ENCODE results near the gene COL21A1. TPM values are rescaled to one million over a fixed set of nuclear protein-coding genes. Genes with fewer than 3 reads are reported as not detected.

COL21A1 gene
- total and polyA plus RNA-seq, 4 donors, result 1.6 to 105 (median 6.3) TPM

- Histone ChIP-seq H3K36me3 (ENCODE audit: control insufficient read depth in 4 of 4, insufficient read depth in 4 of 4, low read length in 4 of 4) (no peaks in the 10 kb centered on the region), H3K4me1 (ENCODE audit: control insufficient read depth in 5 of 5, insufficient read depth in 5 of 5, low read length in 5 of 5) (peaks cover 0 to 5% (median 0%) of the 10 kb centered on the region in 5 donors), H3K9me3 (ENCODE audit: control insufficient read depth in 4 of 4, insufficient read depth in 3 of 4, low read length in 3 of 4) (no peaks in the 10 kb centered on the region), H3K4me3 (no peak overlapping the region), H3K27me3 (ENCODE audit: control insufficient read depth in 3 of 3, insufficient read depth in 3 of 3, low read length in 2 of 3) (no peaks in the 10 kb centered on the region), H3K9ac (ENCODE audit: insufficient read depth in 1 of 2, low read length in 2 of 2) (no peak overlapping the region), H3K27ac (ENCODE audit: low read depth in 1 of 2, low read length in 1 of 2) (no peak overlapping the region)
- WGBS, 2 donors, result 78 to 85% methylated on average over 2 of the region's 2 CpGs
- no peak for TF ChIP-seq CTCF (IDR thresholded peaks at IDR 0.05; ENCODE audit: control extremely low read depth, extremely low read depth)
- ATAC-seq (ENCODE audit: insufficient read depth, low FRiP score), result no peak
- DNase-seq, result no peak
Observed at GRCh38 chr6:56047931-56048540, 199.3 kb downstream of the COL21A1 start.

- TF ChIP-seq CTCF (IDR thresholded peaks at IDR 0.05; ENCODE audit: control extremely low read depth, extremely low read depth), result no peak
- DNase-seq (peak in 2 of 3 donors; percentile 31 to 37), ATAC-seq (ENCODE audit: insufficient read depth, low FRiP score) (no peak)
- Histone ChIP-seq H3K27ac (ENCODE audit: low read depth in 1 of 2, low read length in 1 of 2) (no peak overlapping the region), H3K9me3 (ENCODE audit: control insufficient read depth in 4 of 4, insufficient read depth in 3 of 4, low read length in 3 of 4) (no peaks in the 10 kb centered on the region), H3K4me1 (ENCODE audit: control insufficient read depth in 5 of 5, insufficient read depth in 5 of 5, low read length in 5 of 5) (peaks cover 0 to 5% (median 0%) of the 10 kb centered on the region in 5 donors), H3K9ac (ENCODE audit: insufficient read depth in 1 of 2, low read length in 2 of 2) (no peak overlapping the region), H3K4me3 (no peak overlapping the region), H3K36me3 (ENCODE audit: control insufficient read depth in 4 of 4, insufficient read depth in 4 of 4, low read length in 4 of 4) (no peaks in the 10 kb centered on the region), H3K27me3 (ENCODE audit: control insufficient read depth in 3 of 3, insufficient read depth in 3 of 3, low read length in 2 of 3) (no peaks in the 10 kb centered on the region)
- 15 to 41% methylated on average over 7 of the region's 7 CpGs for WGBS, 2 donors
Observed at GRCh38 chr6:56046576-56046975, 200.8 kb downstream of the COL21A1 start.

- no peaks in the 10 kb centered on the region for H3K36me3 ChIP-seq (ENCODE audit: control insufficient read depth in 4 of 4, insufficient read depth in 4 of 4, low read length in 4 of 4)
- ATAC-seq (ENCODE audit: insufficient read depth, low FRiP score) (no peak), DNase-seq (no peak)
- no peak overlapping the region for H3K4me3 ChIP-seq
- no peak overlapping the region for H3K9ac ChIP-seq (ENCODE audit: insufficient read depth in 1 of 2, low read length in 2 of 2)
- no peak overlapping the region for H3K27ac ChIP-seq (ENCODE audit: low read depth in 1 of 2, low read length in 1 of 2)
- no peaks in the 10 kb centered on the region for H3K27me3 ChIP-seq (ENCODE audit: control insufficient read depth in 3 of 3, insufficient read depth in 3 of 3, low read length in 2 of 3)
- WGBS, 2 donors, result 83 to 98% methylated on average over 4 of the region's 4 CpGs
- no peak for TF ChIP-seq CTCF (IDR thresholded peaks at IDR 0.05; ENCODE audit: control extremely low read depth, extremely low read depth)
- peaks cover 0 to 16% (median 0%) of the 10 kb centered on the region in 5 donors for H3K4me1 ChIP-seq (ENCODE audit: control insufficient read depth in 5 of 5, insufficient read depth in 5 of 5, low read length in 5 of 5)
- H3K9me3 ChIP-seq (ENCODE audit: control insufficient read depth in 4 of 4, insufficient read depth in 3 of 4, low read length in 3 of 4), result no peaks in the 10 kb centered on the region
Observed at GRCh38 chr6:56043761-56044160, 203.6 kb downstream of the COL21A1 start.

GRCh38 chr6:56043076-56043475 is 204.3 kb downstream of the COL21A1 start:
- Histone ChIP-seq H3K27ac (ENCODE audit: low read depth in 1 of 2, low read length in 1 of 2) (no peak overlapping the region), H3K4me1 (ENCODE audit: control insufficient read depth in 5 of 5, insufficient read depth in 5 of 5, low read length in 5 of 5) (peaks cover 0 to 16% (median 0%) of the 10 kb centered on the region in 5 donors), H3K4me3 (no peak overlapping the region), H3K9ac (ENCODE audit: insufficient read depth in 1 of 2, low read length in 2 of 2) (no peak overlapping the region), H3K36me3 (ENCODE audit: control insufficient read depth in 4 of 4, insufficient read depth in 4 of 4, low read length in 4 of 4) (no peaks in the 10 kb centered on the region), H3K9me3 (ENCODE audit: control insufficient read depth in 4 of 4, insufficient read depth in 3 of 4, low read length in 3 of 4) (no peaks in the 10 kb centered on the region), H3K27me3 (ENCODE audit: control insufficient read depth in 3 of 3, insufficient read depth in 3 of 3, low read length in 2 of 3) (no peaks in the 10 kb centered on the region)
- no peak for DNase-seq
- no peak for TF ChIP-seq CTCF (IDR thresholded peaks at IDR 0.05; ENCODE audit: control extremely low read depth, extremely low read depth)
- no peak for ATAC-seq (ENCODE audit: insufficient read depth, low FRiP score)

Measured in lung (tissue), 12 donors.